GM18873 (cell line): Measurements from ENCODE around the gene SRMS.

Experiments
- ATAC-seq: cut with Tn5 transposase; IDR thresholded peaks from one replicate; pipeline ENCODE4 v1.9.1; 2021; ENCODE audit warnings: mild to moderate bottlenecking, moderate library complexity, moderate number of reproducible peaks; ENCODE audit not compliant: unreplicated experiment, low FRiP score

SRMS gene

DNA sequence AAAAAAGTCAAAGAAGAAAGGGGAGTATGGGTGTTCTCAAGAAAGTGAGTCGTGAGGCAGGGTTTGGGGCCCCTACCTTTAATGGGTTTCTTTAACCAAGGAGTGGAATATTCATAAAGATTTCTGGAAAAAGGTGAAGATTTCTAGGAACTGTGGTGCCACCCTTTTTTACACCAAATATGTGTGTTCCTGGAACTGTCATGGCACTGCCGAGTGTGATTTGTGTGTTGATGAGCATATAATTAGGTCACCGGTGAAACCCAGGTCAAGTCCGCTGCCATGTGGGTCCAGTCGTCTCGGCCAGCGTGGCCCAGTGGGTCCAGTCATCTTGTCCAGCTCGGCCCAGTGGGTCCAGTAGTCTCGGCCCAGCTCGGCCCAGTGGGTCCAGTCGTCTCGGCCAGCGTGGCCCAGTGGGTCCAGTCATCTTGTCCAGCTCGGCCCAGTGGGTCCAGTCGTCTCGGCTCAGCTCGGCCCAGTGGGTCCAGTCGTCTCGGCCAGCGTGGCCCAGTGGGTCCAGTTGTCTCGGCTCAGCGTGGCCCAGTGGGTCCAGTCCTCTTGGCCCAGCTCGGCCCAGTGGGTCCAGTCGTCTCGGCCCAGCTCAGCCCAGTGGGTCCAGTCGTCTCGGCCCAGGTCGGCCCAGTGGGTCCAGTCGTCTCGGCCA lies 40.3 kb downstream of the SRMS start:
- no peak for ATAC-seq

GRCh38 chr20:63505723-63506122 lies 41.8 kb downstream of the SRMS start:
- no peak for ATAC-seq

- ATAC-seq, result no peak
Measured at GRCh38 chr20:63505281-63505680, 42.3 kb downstream of the SRMS start.

DNA sequence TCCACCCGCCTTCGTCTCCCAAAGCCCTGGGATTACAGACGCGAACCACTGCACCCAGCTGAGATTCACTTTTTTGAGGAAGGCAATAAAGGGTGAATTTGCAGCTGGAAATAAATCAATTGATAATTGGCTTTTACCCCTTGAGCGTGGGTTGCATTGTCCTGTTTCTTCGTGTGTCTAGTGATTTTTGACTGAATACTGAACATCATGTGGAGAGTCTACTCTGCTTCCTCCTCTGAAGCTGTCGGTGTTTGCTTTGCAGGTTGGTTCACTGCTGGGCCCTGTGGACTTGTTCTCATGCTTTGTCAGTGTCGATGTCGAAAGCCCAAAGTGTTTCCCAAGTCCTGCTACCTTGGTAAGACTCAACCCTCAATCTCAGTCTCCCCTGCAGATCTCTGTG lies 42.9 kb downstream of the SRMS start:
- no peak for ATAC-seq

GRCh38 chr20:63503524-63503923 lies 44.0 kb downstream of the SRMS start:
- no peak for ATAC-seq

DNA sequence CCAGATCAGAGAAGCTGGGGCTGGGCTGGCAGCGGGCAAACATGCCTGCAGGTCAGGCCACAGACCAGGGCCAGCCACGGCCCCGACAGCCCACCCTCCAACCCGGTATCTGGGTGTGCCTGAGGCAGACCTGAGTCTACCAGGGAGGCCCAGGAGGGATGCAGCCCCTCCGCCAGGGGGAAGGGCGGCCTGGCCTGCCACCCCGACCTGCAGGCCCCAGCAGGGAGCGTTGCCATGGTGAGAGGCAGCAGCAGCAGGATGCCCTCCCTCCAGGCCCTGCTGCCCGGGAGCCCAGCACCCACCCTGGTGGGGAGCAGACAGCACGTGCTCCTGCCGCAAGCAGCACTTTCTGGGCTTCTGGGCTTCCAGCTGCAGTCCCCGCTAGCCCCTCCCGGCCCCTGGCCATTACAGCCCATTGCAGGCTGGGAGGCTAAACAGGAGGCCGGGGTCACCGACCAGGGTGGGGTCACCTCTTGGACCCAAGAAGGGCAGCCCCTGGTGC lies 44.8 kb downstream of the SRMS start:
- no peak for ATAC-seq

GRCh38 chr20:63501818-63502670 lies 45.5 kb downstream of the SRMS start:
- ATAC-seq, result no peak

DNA sequence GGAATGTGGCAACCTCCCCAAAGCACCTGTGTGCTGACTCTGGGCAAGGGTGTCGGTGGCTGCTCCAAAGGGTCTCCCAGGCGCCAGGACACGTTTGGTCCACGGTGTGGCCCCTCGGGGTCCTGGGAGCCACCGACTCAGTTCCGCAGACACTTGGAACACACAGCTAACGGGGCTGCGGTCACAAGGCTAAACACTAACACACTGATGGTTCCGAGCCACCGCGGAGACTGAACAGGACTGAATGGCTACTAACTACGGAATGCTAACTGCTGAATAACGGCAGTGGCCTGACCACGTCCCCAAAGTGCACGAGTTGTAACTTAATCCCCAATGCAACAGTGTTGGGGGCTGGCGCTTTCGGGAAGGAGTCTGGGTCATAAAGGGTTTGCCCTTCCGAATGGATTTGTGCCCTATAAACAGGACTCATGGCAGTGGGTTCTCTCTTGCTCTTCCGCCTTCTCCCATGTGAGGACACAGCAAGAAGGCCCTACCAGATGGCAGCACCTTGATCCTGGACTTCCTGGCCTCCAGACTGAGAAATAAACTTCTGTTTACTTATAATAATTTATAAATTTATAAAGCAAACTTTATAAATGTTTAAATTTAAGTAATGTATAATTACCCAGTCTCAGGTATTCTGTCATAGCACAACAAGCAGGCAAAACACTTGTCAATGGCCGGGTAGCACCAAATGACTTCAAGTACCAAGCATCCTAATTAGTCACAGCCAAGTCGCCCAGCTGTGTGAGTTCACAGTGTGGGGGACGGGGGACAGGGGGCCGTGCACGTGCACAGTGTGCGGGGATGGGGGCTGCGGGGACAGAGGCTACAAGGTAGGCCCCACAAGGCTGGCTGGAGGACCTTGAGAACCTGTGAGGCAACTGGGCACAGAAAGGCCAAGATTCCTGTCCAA lies 46.4 kb downstream of the SRMS start:
- ATAC-seq, result no peak

- ATAC-seq, result no peak
Measured at GRCh38 chr20:63500151-63500901, 47.2 kb downstream of the SRMS start.

DNA sequence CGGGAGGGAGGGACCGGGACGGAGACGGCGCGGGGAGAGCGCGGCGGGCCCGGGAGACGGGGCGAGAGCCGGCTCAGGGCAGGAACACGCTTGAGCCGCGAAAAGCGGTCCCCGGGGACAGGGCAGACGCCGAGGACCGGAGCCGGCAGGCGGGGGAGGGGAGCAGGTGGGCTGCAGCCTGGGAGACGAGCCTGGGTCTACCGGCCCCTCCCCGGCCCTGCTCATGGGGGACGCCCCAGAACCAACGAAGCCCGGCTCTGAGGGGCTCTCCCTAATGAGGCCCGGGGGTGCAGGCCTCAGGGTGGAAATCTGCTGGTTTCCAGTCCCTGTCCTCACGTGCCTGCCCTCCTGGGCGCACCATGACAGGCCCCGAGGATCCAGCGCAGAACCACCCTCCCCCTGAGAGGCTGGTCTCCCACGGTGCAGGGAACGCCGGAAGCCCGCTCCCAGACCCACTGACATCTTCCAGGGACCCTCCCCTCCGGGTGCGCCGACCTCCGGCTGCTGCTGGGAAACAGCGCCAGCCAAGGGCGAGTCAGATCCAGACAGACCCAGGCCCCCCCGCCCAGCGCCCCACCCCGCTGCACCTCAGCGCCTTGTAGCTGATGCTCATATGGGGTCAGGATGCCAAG lies 48.1 kb downstream of the SRMS start:
- no peak for ATAC-seq

- ATAC-seq, result no peak
Measured at GRCh38 chr20:63498960-63499337, 48.6 kb downstream of the SRMS start, which contains the start of gene EEF1A2. Gene EEF1A2, minus strand, starts transcription at chr20:63499083. Its CDS starts 1,320 bp downstream, at chr20:63497763.

- ATAC-seq, result no peak
Measured at GRCh38 chr20:63497946-63498935, 49.3 kb downstream of the SRMS start.

DNA sequence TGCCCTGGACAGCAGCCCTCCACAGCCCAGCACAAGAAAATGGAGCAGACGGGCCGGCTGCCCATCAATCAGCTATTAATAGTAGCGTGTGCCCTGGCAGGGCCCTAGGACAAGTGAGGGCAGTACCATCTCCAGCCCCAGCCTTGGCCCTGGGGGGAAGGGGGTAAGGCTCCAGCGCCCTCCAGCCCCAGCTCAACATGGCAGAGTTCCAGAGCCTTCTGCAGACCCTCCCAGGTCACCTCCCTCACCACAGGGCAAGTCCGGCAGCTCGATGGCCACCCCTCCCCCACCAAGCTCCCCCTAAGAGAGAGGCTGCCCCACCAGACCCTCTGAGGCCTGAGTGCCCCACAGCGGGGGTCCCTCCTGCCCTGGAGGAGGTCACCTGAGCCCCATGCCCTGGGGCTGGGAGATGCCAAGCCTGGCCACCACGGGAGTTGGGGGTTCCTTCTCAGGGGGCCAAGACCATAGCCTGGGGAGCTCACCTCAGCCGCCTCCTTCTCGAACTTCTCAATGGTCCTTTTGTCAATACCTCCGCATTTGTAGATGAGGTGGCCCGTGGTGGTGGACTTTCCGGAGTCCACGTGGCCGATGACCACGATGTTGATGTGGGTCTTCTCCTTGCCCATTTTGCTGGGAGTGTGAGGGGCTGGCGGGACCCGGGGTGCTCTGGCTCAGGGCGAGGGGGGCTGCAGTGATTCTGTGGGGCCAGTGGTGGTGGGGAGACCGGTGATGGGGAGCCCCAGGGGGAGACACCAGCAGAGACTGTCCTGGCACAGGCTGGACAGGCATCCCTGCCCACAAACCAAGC lies 50.2 kb downstream of the SRMS start:
- no peak for ATAC-seq

GRCh38 chr20:63496596-63497120 lies 50.9 kb downstream of the SRMS start:
- no peak for ATAC-seq

DNA sequence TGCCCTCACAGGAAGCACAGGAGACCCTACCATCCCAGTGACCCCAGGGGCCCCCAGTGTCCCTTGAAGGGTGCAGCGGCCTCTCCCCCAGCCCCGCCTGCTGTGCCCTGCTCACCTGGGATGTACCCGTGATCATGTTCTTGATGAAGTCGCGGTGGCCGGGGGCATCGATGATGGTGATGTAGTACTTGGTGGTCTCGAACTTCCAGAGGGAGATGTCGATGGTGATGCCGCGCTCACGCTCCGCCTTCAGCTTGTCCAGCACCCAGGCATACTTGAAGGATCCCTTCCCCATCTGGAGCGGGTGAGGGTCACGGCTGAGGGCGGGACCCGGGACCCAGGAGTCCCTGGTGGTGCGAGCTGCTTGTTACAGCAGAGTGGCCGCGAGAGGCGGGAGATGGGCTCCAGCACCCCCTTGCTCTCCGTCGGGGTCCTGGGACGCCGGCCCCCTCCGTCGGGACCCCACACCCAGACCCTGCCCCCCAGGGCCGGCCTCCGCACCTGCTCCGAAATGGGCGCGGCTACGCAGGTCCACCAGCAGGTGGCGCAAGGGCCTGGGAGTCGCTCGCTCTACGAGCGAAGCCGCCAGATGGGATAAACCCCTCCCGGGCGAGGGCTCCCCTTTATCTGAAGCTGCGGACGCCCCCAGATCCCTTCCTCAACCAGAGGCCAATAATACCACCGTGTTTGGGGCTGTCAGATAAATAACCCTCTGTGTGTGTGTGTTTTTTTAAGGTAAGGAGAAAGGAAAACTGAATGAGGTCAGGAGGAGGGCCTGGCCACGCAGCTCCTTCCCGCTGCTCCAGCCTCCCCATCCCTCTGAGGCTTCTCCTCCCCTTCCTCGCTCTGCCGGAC lies 51.6 kb downstream of the SRMS start:
- ATAC-seq, result no peak

DNA sequence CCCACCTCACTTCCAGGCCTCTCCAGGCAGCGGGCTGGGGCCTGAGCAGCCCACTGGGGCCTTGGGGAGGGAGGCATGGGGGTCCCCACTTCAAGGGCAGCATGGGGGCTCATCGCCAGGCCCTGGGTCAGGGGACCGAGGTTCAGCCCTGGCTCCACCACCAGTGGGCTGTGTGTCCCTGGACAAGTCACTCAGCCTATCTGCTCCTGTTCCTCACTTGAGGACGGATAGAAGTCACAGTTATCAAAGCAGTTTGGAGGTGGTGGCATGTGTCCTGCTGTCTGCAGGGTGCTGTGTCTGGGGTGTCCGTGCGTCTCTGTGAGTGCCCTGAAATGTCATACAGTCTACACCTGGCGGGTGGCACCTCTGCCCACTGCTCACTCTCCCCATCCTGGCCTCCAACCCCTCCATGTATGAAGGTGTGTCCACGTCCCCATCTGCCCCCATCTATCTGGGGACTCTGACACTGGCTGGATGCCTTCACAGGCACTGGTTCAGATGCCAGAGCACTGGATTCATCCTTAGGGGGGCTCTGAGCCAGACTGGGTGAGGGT lies 52.3 kb downstream of the SRMS start:
- ATAC-seq, result no peak
